Hepatocyte (in vitro differentiated cells): Measurements from ENCODE around the gene MZT2B.

Experiments used
- EZH2 ChIP-seq: fragments of 200-600 bp; sonication (generic); IDR thresholded peaks from 2 replicates; pipeline ENCODE4 v1.6.1; 2016; ENCODE audit warnings: antibody characterized with exemption, mild to moderate bottlenecking, borderline replicate concordance
- TF ChIP-seq, protein P1 (sequence below): fragments of 200-600 bp; sonication (generic); IDR thresholded peaks from 2 replicates; pipeline ENCODE4 v1.5.1; 2016; ENCODE audit warnings: antibody characterized with exemption, mild to moderate bottlenecking; ENCODE audit not compliant: poor library complexity

DNA sequence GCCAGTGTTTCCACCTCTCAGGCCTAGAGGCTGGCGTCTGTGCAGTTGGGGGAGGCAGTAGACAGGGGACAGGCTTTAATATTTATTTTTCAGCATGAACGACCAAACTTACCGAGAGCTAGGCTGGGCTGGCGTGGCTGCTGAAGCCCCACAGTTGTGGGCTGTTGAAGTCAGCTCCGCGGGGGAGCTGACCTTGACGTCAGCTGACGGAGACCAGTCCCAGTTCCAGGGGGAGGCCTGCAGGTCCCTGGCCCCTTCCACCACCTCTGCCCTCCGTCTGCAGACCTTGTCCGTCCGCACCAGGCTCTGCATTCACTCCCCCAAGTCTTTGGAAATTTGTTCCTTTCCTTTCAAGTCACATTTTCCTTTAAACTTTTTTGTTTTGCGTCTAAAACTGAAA lies 49.6 kb downstream of the MZT2B start:
- TF ChIP-seq, protein P1, sequence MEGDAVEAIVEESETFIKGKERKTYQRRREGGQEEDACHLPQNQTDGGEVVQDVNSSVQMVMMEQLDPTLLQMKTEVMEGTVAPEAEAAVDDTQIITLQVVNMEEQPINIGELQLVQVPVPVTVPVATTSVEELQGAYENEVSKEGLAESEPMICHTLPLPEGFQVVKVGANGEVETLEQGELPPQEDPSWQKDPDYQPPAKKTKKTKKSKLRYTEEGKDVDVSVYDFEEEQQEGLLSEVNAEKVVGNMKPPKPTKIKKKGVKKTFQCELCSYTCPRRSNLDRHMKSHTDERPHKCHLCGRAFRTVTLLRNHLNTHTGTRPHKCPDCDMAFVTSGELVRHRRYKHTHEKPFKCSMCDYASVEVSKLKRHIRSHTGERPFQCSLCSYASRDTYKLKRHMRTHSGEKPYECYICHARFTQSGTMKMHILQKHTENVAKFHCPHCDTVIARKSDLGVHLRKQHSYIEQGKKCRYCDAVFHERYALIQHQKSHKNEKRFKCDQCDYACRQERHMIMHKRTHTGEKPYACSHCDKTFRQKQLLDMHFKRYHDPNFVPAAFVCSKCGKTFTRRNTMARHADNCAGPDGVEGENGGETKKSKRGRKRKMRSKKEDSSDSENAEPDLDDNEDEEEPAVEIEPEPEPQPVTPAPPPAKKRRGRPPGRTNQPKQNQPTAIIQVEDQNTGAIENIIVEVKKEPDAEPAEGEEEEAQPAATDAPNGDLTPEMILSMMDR: no peak
- TF ChIP-seq EZH2: no peak
